ENCODE measurements around the gene PLVAP. TPM values are rescaled to one million over a fixed set of nuclear protein-coding genes. Genes with fewer than 3 reads are reported as not detected.

Gene PLVAP, protein sequence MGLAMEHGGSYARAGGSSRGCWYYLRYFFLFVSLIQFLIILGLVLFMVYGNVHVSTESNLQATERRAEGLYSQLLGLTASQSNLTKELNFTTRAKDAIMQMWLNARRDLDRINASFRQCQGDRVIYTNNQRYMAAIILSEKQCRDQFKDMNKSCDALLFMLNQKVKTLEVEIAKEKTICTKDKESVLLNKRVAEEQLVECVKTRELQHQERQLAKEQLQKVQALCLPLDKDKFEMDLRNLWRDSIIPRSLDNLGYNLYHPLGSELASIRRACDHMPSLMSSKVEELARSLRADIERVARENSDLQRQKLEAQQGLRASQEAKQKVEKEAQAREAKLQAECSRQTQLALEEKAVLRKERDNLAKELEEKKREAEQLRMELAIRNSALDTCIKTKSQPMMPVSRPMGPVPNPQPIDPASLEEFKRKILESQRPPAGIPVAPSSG
- total RNA-seq (2021): 0.11 to 0.27 TPM in 2 of 3 replicates, not detected in the other
- percentile 2 among the genes with signal in this experiment for Bru-seq, nascent RNA
- long read RNA-seq, experiment 1: 0 reads
- long read RNA-seq, experiment 2: 0 reads
- long read RNA-seq, experiment 3: 0 reads

DNA sequence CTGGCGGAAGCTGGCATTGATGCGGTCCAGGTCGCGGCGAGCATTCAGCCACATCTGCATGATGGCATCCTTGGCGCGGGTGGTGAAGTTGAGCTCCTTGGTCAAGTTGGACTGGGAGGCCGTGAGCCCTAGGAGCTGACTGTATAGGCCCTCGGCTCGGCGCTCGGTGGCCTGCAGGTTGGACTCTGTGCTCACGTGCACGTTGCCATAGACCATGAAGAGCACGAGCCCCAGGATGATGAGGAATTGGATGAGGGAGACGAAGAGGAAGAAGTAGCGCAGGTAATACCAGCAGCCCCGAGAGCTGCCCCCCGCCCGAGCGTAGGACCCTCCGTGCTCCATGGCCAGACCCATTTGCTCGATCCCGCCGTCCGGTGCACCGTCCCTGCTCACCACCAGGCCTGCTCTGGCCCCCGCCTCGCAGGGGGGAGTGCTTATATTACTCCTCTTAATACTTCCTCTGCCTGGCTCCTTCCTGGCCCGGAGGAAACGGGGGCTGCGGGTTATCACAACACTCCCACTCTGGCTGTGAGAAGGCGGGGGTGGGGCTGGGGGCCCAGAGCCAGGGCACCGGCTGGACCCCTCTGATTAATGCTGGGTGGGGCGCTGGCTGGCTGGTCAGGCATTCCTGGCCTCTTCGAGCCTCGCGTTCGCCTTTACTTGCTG is at the start of gene PLVAP:
TSS of gene PLVAP (minus strand) at position 408 of the 666 bp plus-strand sequence. CDS start at position 354, 54 bp downstream.
- H3K4me1 Mint-ChIP-seq: peaks cover 12% of the 10 kb centered on the region
- H3K4me3 Mint-ChIP-seq: no peak within 1 kb of the TSS
- DNase-seq (ENCODE audit: low spot score) (no peak), ATAC-seq (peak; percentile 33; the same call in 1 of the 2 replicates)
- peaks cover 8% of the 10 kb centered on the region for H3K9me3 Mint-ChIP-seq
- H3K27me3 Mint-ChIP-seq (ENCODE audit: low read depth): no peaks in the 10 kb centered on the region
- no peak within 1 kb of the TSS for H3K27ac Mint-ChIP-seq
- CTCF ChIA-PET: interaction anchor here (0.5 to 1.3 kb wide), 3 partner anchors 9 to 67 kb away, joined by 3 to 4 read pairs (median 3); no protein-coding TSS in a partner anchor
- TF ChIP-seq, protein P1, sequence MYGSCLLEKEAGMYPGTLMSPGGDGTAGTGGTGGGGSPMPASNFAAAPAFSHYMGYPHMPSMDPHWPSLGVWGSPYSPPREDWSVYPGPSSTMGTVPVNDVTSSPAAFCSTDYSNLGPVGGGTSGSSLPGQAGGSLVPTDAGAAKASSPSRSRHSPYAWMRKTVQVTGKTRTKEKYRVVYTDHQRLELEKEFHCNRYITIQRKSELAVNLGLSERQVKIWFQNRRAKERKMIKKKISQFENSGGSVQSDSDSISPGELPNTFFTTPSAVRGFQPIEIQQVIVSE (CRISPR knock-in tag; IDR thresholded peaks at IDR 0.05; ENCODE audit: borderline replicate concordance): no peak
- H3K36me3 Mint-ChIP-seq: peaks cover 9% of the 10 kb centered on the region
- POLR2A ChIA-PET: no interaction called here

DNA sequence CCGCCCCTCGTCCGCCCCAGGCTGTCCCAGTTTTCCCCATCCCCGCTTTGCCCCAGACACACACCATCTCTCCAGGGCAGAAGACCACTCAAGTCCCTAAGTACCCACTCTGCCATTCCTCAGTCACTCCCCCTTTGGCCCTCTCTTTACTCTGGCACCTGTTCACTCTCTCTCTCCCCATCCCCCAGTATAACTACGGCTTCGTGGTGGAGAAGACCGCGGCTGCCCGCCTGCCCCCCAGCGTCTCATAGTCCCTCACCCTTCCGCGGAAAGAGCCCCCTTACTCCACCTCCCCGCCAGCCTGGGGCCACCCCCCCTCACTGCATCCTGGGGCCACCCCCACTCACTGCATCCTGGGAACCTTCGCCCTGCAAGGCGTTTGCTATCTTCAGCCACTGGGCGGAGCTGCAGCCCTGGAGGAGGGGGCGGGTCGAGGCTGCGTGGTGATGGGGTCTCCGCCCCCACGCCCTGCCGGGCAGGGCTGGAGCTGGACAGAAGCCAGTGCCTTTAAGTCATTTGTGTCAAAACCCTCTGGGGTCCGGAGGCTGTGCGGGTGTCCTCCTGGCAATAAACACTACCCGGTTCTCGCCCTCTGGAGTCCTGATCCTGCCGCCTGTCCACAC is 47.7 kb upstream of the PLVAP start:
- Mint-ChIP-seq H3K27me3 (ENCODE audit: low read depth) (no peaks in the 10 kb centered on the region), H3K9me3 (no peaks in the 10 kb centered on the region), H3K27ac (no peak overlapping the region), H3K4me3 (peak overlapping the region; percentile 67), H3K36me3 (peaks cover 4% of the 10 kb centered on the region), H3K4me1 (peaks cover 17% of the 10 kb centered on the region)
- ChIA-PET CTCF (interaction anchor here (0.6 to 1.6 kb wide), 33 partner anchors 8 to 1015 kb away, joined by 3 to 23 read pairs (median 4); partner anchors contain the start of genes BST2 and TMEM221), POLR2A (interaction anchor here (0.5 to 1.1 kb wide), 6 partner anchors 9 to 434 kb away, joined by 3 to 6 read pairs (median 3); no protein-coding TSS in a partner anchor)
- DNase-seq (ENCODE audit: low spot score) (peak; percentile 92), ATAC-seq (peak; percentile 93)
- TF ChIP-seq, protein P2, sequence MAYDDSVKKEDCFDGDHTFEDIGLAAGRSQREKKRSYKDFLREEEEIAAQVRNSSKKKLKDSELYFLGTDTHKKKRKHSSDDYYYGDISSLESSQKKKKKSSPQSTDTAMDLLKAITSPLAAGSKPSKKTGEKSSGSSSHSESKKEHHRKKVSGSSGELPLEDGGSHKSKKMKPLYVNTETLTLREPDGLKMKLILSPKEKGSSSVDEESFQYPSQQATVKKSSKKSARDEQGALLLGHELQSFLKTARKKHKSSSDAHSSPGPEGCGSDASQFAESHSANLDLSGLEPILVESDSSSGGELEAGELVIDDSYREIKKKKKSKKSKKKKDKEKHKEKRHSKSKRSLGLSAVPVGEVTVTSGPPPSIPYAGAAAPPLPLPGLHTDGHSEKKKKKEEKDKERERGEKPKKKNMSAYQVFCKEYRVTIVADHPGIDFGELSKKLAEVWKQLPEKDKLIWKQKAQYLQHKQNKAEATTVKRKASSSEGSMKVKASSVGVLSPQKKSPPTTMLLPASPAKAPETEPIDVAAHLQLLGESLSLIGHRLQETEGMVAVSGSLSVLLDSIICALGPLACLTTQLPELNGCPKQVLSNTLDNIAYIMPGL (CRISPR knock-in tag; IDR thresholded peaks at IDR 0.05): no peak
- TF ChIP-seq RORB (CRISPR knock-in tag; IDR thresholded peaks at IDR 0.05): no peak
- TF ChIP-seq, protein P3, sequence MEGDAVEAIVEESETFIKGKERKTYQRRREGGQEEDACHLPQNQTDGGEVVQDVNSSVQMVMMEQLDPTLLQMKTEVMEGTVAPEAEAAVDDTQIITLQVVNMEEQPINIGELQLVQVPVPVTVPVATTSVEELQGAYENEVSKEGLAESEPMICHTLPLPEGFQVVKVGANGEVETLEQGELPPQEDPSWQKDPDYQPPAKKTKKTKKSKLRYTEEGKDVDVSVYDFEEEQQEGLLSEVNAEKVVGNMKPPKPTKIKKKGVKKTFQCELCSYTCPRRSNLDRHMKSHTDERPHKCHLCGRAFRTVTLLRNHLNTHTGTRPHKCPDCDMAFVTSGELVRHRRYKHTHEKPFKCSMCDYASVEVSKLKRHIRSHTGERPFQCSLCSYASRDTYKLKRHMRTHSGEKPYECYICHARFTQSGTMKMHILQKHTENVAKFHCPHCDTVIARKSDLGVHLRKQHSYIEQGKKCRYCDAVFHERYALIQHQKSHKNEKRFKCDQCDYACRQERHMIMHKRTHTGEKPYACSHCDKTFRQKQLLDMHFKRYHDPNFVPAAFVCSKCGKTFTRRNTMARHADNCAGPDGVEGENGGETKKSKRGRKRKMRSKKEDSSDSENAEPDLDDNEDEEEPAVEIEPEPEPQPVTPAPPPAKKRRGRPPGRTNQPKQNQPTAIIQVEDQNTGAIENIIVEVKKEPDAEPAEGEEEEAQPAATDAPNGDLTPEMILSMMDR (IDR thresholded peaks at IDR 0.05): peak; percentile 51
- no peak for TF ChIP-seq FOXP1 (CRISPR knock-in tag; IDR thresholded peaks at IDR 0.05; ENCODE audit: borderline replicate concordance)
- no peak for TF ChIP-seq TP53 (CRISPR knock-in tag; IDR thresholded peaks at IDR 0.05)
- TF ChIP-seq, protein P4, sequence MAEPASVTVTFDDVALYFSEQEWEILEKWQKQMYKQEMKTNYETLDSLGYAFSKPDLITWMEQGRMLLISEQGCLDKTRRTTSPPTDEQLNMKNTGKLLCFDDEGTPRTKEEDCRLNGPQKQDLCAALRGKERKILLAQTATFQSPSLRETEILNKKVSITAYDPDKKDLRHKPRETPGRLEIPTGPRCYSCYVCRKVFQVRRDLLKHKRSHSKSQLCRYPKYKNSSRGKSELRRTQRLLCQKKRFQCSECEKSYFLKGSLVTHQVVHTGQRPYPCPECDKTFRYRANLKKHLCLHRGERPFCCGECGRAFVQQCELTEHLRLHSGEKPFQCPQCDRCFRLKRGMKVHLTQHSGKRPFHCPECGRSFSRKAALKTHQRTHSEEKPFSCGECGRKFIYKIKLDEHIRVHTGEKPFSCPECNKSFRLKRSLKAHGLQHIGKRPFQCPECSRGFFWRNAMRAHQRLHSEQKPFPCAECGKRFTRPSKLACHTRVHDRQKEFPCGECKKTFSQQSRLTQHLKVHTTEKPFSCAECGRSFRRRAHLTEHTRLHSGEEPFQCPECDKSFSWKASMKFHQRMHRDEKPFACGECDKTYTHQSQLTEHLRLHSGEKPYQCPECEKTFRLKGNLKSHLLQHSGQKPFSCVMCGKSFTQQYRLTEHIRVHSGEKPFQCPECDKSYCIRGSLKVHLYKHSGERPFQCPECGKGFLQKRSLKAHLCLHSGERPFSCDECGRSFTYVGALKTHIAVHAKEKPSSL (CRISPR knock-in tag; conservative IDR thresholded peaks at IDR 0.05): no peak
- TF ChIP-seq MXD4 (CRISPR knock-in tag; IDR thresholded peaks at IDR 0.05; ENCODE audit: borderline replicate concordance): no peak
- no peak for TF ChIP-seq MYBL2 (CRISPR knock-in tag; IDR thresholded peaks at IDR 0.05)
- no peak for TF ChIP-seq ZNF232 (CRISPR knock-in tag; IDR thresholded peaks at IDR 0.05)
- no peak for TF ChIP-seq TEAD1 (CRISPR knock-in tag; IDR thresholded peaks at IDR 0.05)
- TF ChIP-seq GRHL2 (CRISPR knock-in tag; IDR thresholded peaks at IDR 0.05; ENCODE audit: insufficient replicate concordance, severe bottlenecking): no peak
- TF ChIP-seq, protein P5, sequence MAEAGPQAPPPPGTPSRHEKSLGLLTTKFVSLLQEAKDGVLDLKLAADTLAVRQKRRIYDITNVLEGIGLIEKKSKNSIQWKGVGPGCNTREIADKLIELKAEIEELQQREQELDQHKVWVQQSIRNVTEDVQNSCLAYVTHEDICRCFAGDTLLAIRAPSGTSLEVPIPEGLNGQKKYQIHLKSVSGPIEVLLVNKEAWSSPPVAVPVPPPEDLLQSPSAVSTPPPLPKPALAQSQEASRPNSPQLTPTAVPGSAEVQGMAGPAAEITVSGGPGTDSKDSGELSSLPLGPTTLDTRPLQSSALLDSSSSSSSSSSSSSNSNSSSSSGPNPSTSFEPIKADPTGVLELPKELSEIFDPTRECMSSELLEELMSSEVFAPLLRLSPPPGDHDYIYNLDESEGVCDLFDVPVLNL (CRISPR knock-in tag; IDR thresholded peaks at IDR 0.05; ENCODE audit: borderline replicate concordance, low read depth): no peak
- TF ChIP-seq ETV6 (CRISPR knock-in tag; IDR thresholded peaks at IDR 0.05): no peak
- TF ChIP-seq ZNF219 (CRISPR knock-in tag; IDR thresholded peaks at IDR 0.05; ENCODE audit: borderline replicate concordance): no peak
- no peak for TF ChIP-seq ATF1 (CRISPR knock-in tag; IDR thresholded peaks at IDR 0.05)
- no peak for TF ChIP-seq OVOL2 (CRISPR knock-in tag; IDR thresholded peaks at IDR 0.05; ENCODE audit: borderline replicate concordance)
- TF ChIP-seq FOXK1 (CRISPR knock-in tag; IDR thresholded peaks at IDR 0.05): peak; percentile 19; the same call in 1 of the 2 replicates
- TF ChIP-seq, protein P6, sequence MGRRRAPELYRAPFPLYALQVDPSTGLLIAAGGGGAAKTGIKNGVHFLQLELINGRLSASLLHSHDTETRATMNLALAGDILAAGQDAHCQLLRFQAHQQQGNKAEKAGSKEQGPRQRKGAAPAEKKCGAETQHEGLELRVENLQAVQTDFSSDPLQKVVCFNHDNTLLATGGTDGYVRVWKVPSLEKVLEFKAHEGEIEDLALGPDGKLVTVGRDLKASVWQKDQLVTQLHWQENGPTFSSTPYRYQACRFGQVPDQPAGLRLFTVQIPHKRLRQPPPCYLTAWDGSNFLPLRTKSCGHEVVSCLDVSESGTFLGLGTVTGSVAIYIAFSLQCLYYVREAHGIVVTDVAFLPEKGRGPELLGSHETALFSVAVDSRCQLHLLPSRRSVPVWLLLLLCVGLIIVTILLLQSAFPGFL (CRISPR knock-in tag; IDR thresholded peaks at IDR 0.05; ENCODE audit: borderline replicate concordance): no peak
- peak; percentile 85 for TF ChIP-seq SP1 (CRISPR knock-in tag; conservative IDR thresholded peaks at IDR 0.05)
- TF ChIP-seq ELF4 (CRISPR knock-in tag; IDR thresholded peaks at IDR 0.05; ENCODE audit: low read depth): no peak
- TF ChIP-seq ZNF317 (CRISPR knock-in tag; IDR thresholded peaks at IDR 0.05; ENCODE audit: borderline replicate concordance, low read depth): no peak
